ENCODE data around the gene GDF7.

The GDF7 gene

GRCh38 chr2:20663196-20664070 lies 3.5 kb upstream of the GDF7 start:
- DNase-seq, result no peak

GRCh38 chr2:20664071-20664390 lies 2.9 kb upstream of the GDF7 start:
- DNase-seq, result no peak

- DNase-seq, result no peak
These were observed 2.3 kb upstream of the GDF7 start for GRCh38 chr2:20664431-20665242.

GRCh38 chr2:20665243-20666004 lies 1.5 kb upstream of the GDF7 start:
- no peak for DNase-seq

- no peak for DNase-seq
These were observed 990 bp upstream of the GDF7 start for GRCh38 chr2:20666005-20666303.

GRCh38 chr2:20667151-20667530 lies 197 bp downstream of the GDF7 start:
- DNase-seq, result no peak

- no peak for DNase-seq
These were observed 822 bp downstream of the GDF7 start for GRCh38 chr2:20667531-20668401.

- no peak for DNase-seq
These were observed 1.5 kb downstream of the GDF7 start for GRCh38 chr2:20668451-20668850.

- DNase-seq, result no peak
These were observed 2.0 kb downstream of the GDF7 start for GRCh38 chr2:20668871-20669475.

- DNase-seq, result no peak
These were observed 2.8 kb downstream of the GDF7 start for GRCh38 chr2:20669562-20670314.

- no peak for DNase-seq
These were observed 3.5 kb downstream of the GDF7 start for GRCh38 chr2:20670315-20671035.

GRCh38 chr2:20671036-20671735 lies 4.2 kb downstream of the GDF7 start:
- no peak for DNase-seq

- DNase-seq, result no peak
These were observed 4.8 kb downstream of the GDF7 start for GRCh38 chr2:20671736-20672080.

- DNase-seq, result no peak
These were observed 5.4 kb downstream of the GDF7 start for GRCh38 chr2:20672201-20672951.

- no peak for DNase-seq
These were observed 6.9 kb downstream of the GDF7 start for GRCh38 chr2:20673686-20674308.

- DNase-seq, result no peak
These were observed 7.5 kb downstream of the GDF7 start for GRCh38 chr2:20674309-20674965.

- DNase-seq, result no peak
These were observed 8.2 kb downstream of the GDF7 start for GRCh38 chr2:20674974-20675679.

Measured in NCI-H2029 (cell line).